IMR-90 (cell line): ENCODE measurements around the gene PRKAG1. TPM values are rescaled to one million over a fixed set of nuclear protein-coding genes. Genes with fewer than 3 reads are reported as not detected.

ENCODE experiments used
- ATAC-seq: fragments of 200-7000 bp; cut with Tn5 transposase; 2 replicates; pipeline ENCODE4 v1.9.1; 2020; ENCODE audit warnings: low read depth, mild to moderate bottlenecking, moderate library complexity
- BruUV-seq: library from RNA; stranded (reverse); fragments of 400-500 nt; replicated peaks from 2 replicates; lab custom pipeline; 2021; lab: Mats Ljungman, UMichigan
- CTCF ChIA-PET: fragments of 300-600 bp; formaldehyde crosslinking; extraction: SDS; loops from one replicate; lab custom pipeline; 2021; ENCODE audit warnings: antibody characterized with exemption; lab: Yijun Ruan, JAX
- POLR2A ChIA-PET: fragments of 300-600 bp; sonication (Branson Sonifier 250); formaldehyde crosslinking; loops from one replicate; lab custom pipeline; 2022; ENCODE audit warnings: antibody characterized with exemption; ENCODE audit not compliant: unreplicated experiment; lab: Charles Lee
- DNase-seq: peaks from one replicate; pipeline ENCODE4 v3.0.0; 2013
- H2AFZ ChIP-seq: replicated peaks from 2 replicates; pipeline ENCODE3; 2013; ENCODE audit warnings: low read length, mild to moderate bottlenecking; ENCODE audit not compliant: poor library complexity
- H2AK5ac ChIP-seq: 2 replicates; pipeline ENCODE4 v1.6.1; 2013; ENCODE audit warnings: low read depth, low read length, inconsistent platforms
- H2AK9ac ChIP-seq: replicated peaks from 2 replicates; pipeline ENCODE3; 2013; ENCODE audit warnings: mild to moderate bottlenecking, low read depth, low read length, moderate library complexity; ENCODE audit not compliant: poor library complexity
- H2BK120ac ChIP-seq: 2 replicates; pipeline ENCODE4 v1.6.1; 2013; ENCODE audit warnings: low read depth, low read length, inconsistent platforms
- H2BK15ac ChIP-seq: 3 replicates; pipeline ENCODE4 v1.6.1; 2013; ENCODE audit warnings: low read depth, low read length, inconsistent platforms
- H2BK20ac ChIP-seq: 2 replicates; pipeline ENCODE4 v1.6.1; 2013; ENCODE audit warnings: low read depth, mild to moderate bottlenecking, inconsistent platforms, low read length, moderate library complexity
- H2BK5ac ChIP-seq: 2 replicates; pipeline ENCODE4 v1.6.1; 2013; ENCODE audit warnings: mild to moderate bottlenecking, low read depth, low read length, inconsistent platforms; ENCODE audit not compliant: poor library complexity, severe bottlenecking
- H3K14ac ChIP-seq: replicated peaks from 2 replicates; pipeline ENCODE4 v1.6.1; 2013; ENCODE audit warnings: low read depth, low read length, inconsistent platforms
- H3K18ac ChIP-seq: 2 replicates; pipeline ENCODE4 v1.6.1; 2013; ENCODE audit warnings: low read depth, low read length, control low read depth
- H3K23ac ChIP-seq: 2 replicates; pipeline ENCODE4 v1.6.1; 2013; ENCODE audit warnings: low read depth, low read length, inconsistent platforms
- H3K27ac ChIP-seq: 2 replicates; pipeline ENCODE4 v1.5.1; 2013; ENCODE audit warnings: mild to moderate bottlenecking, control low read depth, low read length; ENCODE audit not compliant: insufficient read depth
- H3K27me3 ChIP-seq: 2 replicates; pipeline ENCODE4 v1.6.1; 2013; ENCODE audit warnings: low read length; ENCODE audit not compliant: control insufficient read depth, insufficient read depth
- H3K36me3 ChIP-seq: 2 replicates; pipeline ENCODE4 v1.6.1; 2013; ENCODE audit warnings: low read length, mixed read lengths; ENCODE audit not compliant: control insufficient read depth, insufficient read depth
- H3K4ac ChIP-seq: 2 replicates; pipeline ENCODE4 v1.6.1; 2013; ENCODE audit warnings: low read depth, low read length, inconsistent platforms
- H3K4me1 ChIP-seq: 2 replicates; pipeline ENCODE4 v1.6.1; 2013; ENCODE audit warnings: low read length, mixed read lengths; ENCODE audit not compliant: control insufficient read depth, insufficient read depth
- H3K4me2 ChIP-seq: 2 replicates; pipeline ENCODE4 v1.6.1; 2013; ENCODE audit warnings: low read depth, mild to moderate bottlenecking, control low read depth, low read length, moderate library complexity
- H3K4me3 ChIP-seq: 2 replicates; pipeline ENCODE4 v1.5.1; 2013; ENCODE audit warnings: low read depth, mild to moderate bottlenecking, control low read depth, low read length, moderate library complexity; ENCODE audit not compliant: insufficient read depth
- H3K56ac ChIP-seq: 2 replicates; pipeline ENCODE4 v1.6.1; 2013; ENCODE audit warnings: low read length, inconsistent platforms; ENCODE audit not compliant: insufficient read depth; ENCODE audit errors: extremely low read depth
- H3K79me1 ChIP-seq, 2 experiments: 2 replicates each; pipeline ENCODE4 v1.6.1; 2013; ENCODE audit warnings: low read length in 2 of 2, inconsistent platforms in 1 of 2, low read depth in 1 of 2
- H3K9ac ChIP-seq: 2 replicates; pipeline ENCODE4 v1.6.1; 2013; ENCODE audit warnings: low read depth, low read length, control low read depth
- H3K9me1 ChIP-seq: 2 replicates; pipeline ENCODE4 v1.6.1; 2013; ENCODE audit warnings: low read length, inconsistent platforms; ENCODE audit not compliant: insufficient read depth
- H3K9me3 ChIP-seq: 2 replicates; pipeline ENCODE4 v1.6.1; 2013; ENCODE audit warnings: low read length; ENCODE audit not compliant: control insufficient read depth, insufficient read depth
- H4K20me1 ChIP-seq: 2 replicates; pipeline ENCODE4 v1.6.1; 2013; ENCODE audit warnings: low read length, inconsistent platforms; ENCODE audit not compliant: insufficient read depth
- H4K5ac ChIP-seq: 2 replicates; pipeline ENCODE4 v1.6.1; 2013; ENCODE audit warnings: mild to moderate bottlenecking, low read depth, low read length, control low read depth
- H4K8ac ChIP-seq, 2 experiments: 2 replicates each; pipeline ENCODE4 v1.6.1; 2013; ENCODE audit warnings: low read depth in 2 of 2, low read length in 2 of 2, control low read depth in 1 of 2, inconsistent platforms in 1 of 2
- H4K91ac ChIP-seq: 2 replicates; pipeline ENCODE4 v1.6.1; 2013; ENCODE audit warnings: low read depth, low read length, inconsistent platforms; ENCODE audit not compliant: insufficient read depth
- SMC3 ChIP-seq: fragments of 150-350 bp; IDR thresholded peaks from 2 replicates; pipeline ENCODE4 v1.6.1; 2016; ENCODE audit warnings: low read depth, mild to moderate bottlenecking, antibody characterized with exemption, low read length, moderate library complexity
- WGBS, 2 experiments: methylation state at CpG; one replicate each; pipeline versions ENCODE4 v1.1.5 to v1.1.7; 2013; ENCODE audit warnings: missing lambda C conversion rate in 2 of 2; ENCODE audit not compliant: insufficient read length in 1 of 2; ENCODE audit errors: extremely low coverage in 2 of 2; 5-methylcytosine and 5-hydroxymethylcytosine counted together
- dilution Hi-C: fragments of 300-500 bp; cut with HindIII; formaldehyde crosslinking; loops from one replicate; pipeline ENCODE4 v1.14.3; 2018; ENCODE audit warnings: low sequenced_read_pairs; ENCODE audit not compliant: unreplicated experiment
- in situ Hi-C: fragments of 300-500 bp; cut with MboI; formaldehyde crosslinking; loops from 3 replicates; pipeline ENCODE4 v1.14.3; 2019; ENCODE audit warnings: low sequenced_read_pairs, inconsistent platforms, mixed read lengths
- intact Hi-C: fragments of 100-400 bp; cut with micrococcal nuclease; formaldehyde crosslinking; loops from 2 replicates; pipeline ENCODE4 v1.10.0; 2022
- polyA plus RNA-seq, 3 experiments: library from polyadenylated mRNA; depleted of rRNA; stranded (reverse); fragments of >200 nt; gene quantifications; 2 replicates each; pipeline ENCODE4 v1.2.3, GENCODE V29; 2012; ENCODE audit warnings: low replicate concordance in 1 of 3
- total RNA-seq: library from RNA; depleted of rRNA; stranded (reverse); fragments of >200 nt; gene quantifications from 2 replicates; pipeline ENCODE4 v1.2.3, GENCODE V29; 2012
- TF ChIP-seq, protein P1 (sequence below): conservative IDR thresholded peaks from 2 replicates; pipeline ENCODE4 v1.5.1; 2012; ENCODE audit warnings: mild to moderate bottlenecking, low read depth, low read length, improper control_type of control experiment
- TF ChIP-seq, protein P2 (sequence below): fragments of 150-350 bp; IDR thresholded peaks from 2 replicates; pipeline ENCODE4 v1.6.1; 2017; ENCODE audit warnings: mild to moderate bottlenecking, antibody characterized with exemption, low read length, low read depth

Gene PRKAG1
- total and polyA plus RNA-seq, 2 of the 4 experiments (the other 2 are of a cell fraction), result 81.1 to 106 TPM

- no peak overlapping the region for H2BK15ac ChIP-seq
- no peak overlapping the region for H3K56ac ChIP-seq
- no peak overlapping the region for H3K27ac ChIP-seq
- no peak overlapping the region for H4K8ac ChIP-seq
- DNase-seq (no peak), ATAC-seq (no peak)
- H4K20me1 ChIP-seq, result no peaks in the 10 kb centered on the region
- TF ChIP-seq, protein P1, sequence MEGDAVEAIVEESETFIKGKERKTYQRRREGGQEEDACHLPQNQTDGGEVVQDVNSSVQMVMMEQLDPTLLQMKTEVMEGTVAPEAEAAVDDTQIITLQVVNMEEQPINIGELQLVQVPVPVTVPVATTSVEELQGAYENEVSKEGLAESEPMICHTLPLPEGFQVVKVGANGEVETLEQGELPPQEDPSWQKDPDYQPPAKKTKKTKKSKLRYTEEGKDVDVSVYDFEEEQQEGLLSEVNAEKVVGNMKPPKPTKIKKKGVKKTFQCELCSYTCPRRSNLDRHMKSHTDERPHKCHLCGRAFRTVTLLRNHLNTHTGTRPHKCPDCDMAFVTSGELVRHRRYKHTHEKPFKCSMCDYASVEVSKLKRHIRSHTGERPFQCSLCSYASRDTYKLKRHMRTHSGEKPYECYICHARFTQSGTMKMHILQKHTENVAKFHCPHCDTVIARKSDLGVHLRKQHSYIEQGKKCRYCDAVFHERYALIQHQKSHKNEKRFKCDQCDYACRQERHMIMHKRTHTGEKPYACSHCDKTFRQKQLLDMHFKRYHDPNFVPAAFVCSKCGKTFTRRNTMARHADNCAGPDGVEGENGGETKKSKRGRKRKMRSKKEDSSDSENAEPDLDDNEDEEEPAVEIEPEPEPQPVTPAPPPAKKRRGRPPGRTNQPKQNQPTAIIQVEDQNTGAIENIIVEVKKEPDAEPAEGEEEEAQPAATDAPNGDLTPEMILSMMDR, result no peak
- TF ChIP-seq, protein P2, sequence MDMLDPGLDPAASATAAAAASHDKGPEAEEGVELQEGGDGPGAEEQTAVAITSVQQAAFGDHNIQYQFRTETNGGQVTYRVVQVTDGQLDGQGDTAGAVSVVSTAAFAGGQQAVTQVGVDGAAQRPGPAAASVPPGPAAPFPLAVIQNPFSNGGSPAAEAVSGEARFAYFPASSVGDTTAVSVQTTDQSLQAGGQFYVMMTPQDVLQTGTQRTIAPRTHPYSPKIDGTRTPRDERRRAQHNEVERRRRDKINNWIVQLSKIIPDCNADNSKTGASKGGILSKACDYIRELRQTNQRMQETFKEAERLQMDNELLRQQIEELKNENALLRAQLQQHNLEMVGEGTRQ, result no peak
- no peak for TF ChIP-seq SMC3
- no peak overlapping the region for H3K14ac ChIP-seq
- in situ Hi-C loops (no loop called here), intact Hi-C loops (no loop called here), dilution Hi-C loops (no loop called here)
- H3K23ac ChIP-seq, result no peak overlapping the region
- no peak overlapping the region for H3K4me3 ChIP-seq
- no peaks in the 10 kb centered on the region for H3K79me1 ChIP-seq
- 53% methylated on average over 2 of the region's 2 CpGs; no CpG with 5 or more reads in 1 of the 2 experiments for WGBS, 2 experiments
- H3K9ac ChIP-seq, result no peak overlapping the region
- H4K91ac ChIP-seq, result no peak overlapping the region
- no peak overlapping the region for H2BK120ac ChIP-seq
- no peaks in the 10 kb centered on the region for H3K9me3 ChIP-seq
- H3K4ac ChIP-seq, result no peak overlapping the region
- POLR2A ChIA-PET, result no interaction called here
- H3K18ac ChIP-seq, result no peak overlapping the region
- H3K9me1 ChIP-seq, result no peaks in the 10 kb centered on the region; the same call in 1 of the 2 replicates
- no peaks in the 10 kb centered on the region for H3K36me3 ChIP-seq
- no TSS peak for BruUV-seq
- no peak overlapping the region for H2AK9ac ChIP-seq
- H3K27me3 ChIP-seq, result peaks cover 88% of the 10 kb centered on the region
- H3K4me1 ChIP-seq, result no peaks in the 10 kb centered on the region
- H3K4me2 ChIP-seq, result no peak overlapping the region
- H2BK5ac ChIP-seq, result no peak overlapping the region
- no peak overlapping the region for H2BK20ac ChIP-seq
- CTCF ChIA-PET, result no interaction called here
- no peak overlapping the region for H4K5ac ChIP-seq
- H2AFZ ChIP-seq, result no peak overlapping the region
- no peak overlapping the region for H2AK5ac ChIP-seq
Observed at GRCh38 chr12:48985901-48986300, 32.7 kb downstream of the PRKAG1 start.
